NCI-H128 (cell line): ENCODE data around the gene HLA-DPA1.

Experiments
- DNase-seq: peaks from one replicate; lab custom pipeline; 2025; ENCODE audit not compliant: unreplicated experiment; lab: John Stamatoyannopoulos, UW

The HLA-DPA1 gene

GRCh38 chr6:33018418-33018817, 55.0 kb downstream of the HLA-DPA1 start:
- no peak for DNase-seq

DNA sequence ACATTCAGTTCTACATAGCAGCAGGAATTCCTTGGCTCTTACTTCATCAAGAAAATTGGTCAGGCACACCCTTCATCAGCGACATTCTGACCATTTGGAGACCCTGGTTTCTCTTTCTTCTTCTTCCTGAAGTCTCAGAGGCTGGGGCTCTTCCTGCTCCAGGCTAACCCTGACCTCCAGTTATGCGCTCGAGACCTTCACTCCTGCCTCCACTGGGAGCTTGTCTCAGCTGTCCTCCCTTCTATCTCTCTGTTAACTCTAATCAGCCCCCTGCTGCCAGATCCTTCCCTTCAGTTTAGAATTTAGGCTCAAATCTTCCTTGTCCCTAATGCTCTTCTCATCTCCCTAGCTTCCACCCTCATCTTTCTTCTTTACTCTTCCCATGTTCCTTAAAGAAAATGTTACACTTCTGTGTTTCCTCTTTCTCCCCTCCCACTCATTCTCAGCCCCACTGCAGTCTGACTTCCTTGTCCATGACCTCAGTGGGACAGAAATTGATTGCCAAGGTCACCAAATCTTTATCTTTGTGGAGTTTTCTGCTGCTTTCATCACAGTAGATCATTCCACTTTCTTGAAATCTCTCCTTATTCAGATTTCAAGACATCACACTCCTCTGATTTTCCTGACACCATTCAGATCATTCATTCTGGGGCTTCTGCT, 55.6 kb downstream of the HLA-DPA1 start:
- DNase-seq: no peak

DNA sequence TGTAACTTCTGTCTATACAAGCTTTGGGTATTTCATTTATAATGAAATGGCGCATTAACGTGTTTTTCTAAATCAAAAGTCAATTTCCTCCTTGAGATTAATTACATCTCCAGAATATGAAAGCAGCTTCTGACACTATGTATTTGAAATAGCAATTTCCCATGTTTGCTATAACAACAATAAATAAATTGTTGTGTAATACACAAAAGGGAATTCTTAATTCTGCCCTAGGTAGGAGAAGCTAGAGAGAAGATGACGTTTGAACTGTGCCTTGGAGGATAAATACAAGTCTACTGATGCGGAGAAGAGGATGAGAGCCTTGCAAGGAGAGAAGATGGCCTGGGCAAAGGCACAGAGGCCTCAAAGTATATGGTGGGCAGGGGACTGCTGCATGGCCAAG, 56.4 kb downstream of the HLA-DPA1 start:
- no peak for DNase-seq

DNA sequence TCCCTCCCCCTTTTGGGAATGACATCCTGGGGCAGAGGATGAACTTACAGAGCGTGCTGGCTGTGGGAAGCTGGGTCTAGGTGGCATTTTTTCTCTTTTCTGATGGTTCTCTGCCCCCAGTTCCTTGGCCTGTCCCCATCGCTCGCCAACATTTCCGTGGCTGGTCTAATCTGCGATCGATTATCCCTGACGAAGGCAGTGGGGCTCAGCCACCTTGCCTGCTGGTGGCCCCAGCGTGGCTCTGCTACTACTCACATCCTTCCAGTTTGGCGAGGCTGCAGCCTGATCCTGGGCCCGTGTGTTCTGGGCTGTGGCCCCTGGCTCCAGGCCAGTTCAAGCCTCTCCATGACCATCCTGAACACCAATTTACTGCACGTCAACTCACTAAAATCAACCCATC, 57.7 kb downstream of the HLA-DPA1 start:
- no peak for DNase-seq

GRCh38 chr6:33014841-33015634, 58.4 kb downstream of the HLA-DPA1 start:
- DNase-seq: peak; percentile 11
